GM18867 (cell line): ENCODE measurements around the gene AFF3.
"Not testable (repeated sequence)": the region's sequence is repeated elsewhere in the genome, so short reads cannot be mapped to it uniquely, and the experiment has no call there.

ENCODE experiments used
- ATAC-seq: cut with Tn5 transposase; IDR thresholded peaks from one replicate; pipeline ENCODE4 v1.9.1; 2021; ENCODE audit warnings: mild to moderate bottlenecking, moderate library complexity; ENCODE audit not compliant: unreplicated experiment

Gene AFF3

GRCh38 chr2:100142393-100142792 is at the start of gene AFF3:
TSS of gene AFF3 (minus strand) at chr2:100142590. CDS start at chr2:100104454, 38,136 bp downstream.
- peak; percentile 99 for ATAC-seq

GRCh38 chr2:100189387-100189786 is 47.0 kb upstream of the AFF3 start:
- no peak for ATAC-seq

GRCh38 chr2:100188326-100188725 is 45.9 kb upstream of the AFF3 start:
- no peak for ATAC-seq

GRCh38 chr2:100186126-100186525 is 43.7 kb upstream of the AFF3 start:
- ATAC-seq, result no peak

- ATAC-seq, result no peak
These were observed 43.1 kb upstream of the AFF3 start for GRCh38 chr2:100185516-100185915.

- ATAC-seq, result no peak
These were observed 42.7 kb upstream of the AFF3 start for GRCh38 chr2:100185105-100185504.

GRCh38 chr2:100184055-100184737 is 41.8 kb upstream of the AFF3 start:
- ATAC-seq, result no peak

GRCh38 chr2:100182494-100183361 is 40.3 kb upstream of the AFF3 start:
- ATAC-seq, result no peak

- no peak for ATAC-seq
These were observed 38.1 kb upstream of the AFF3 start for GRCh38 chr2:100180503-100180902.

- no peak for ATAC-seq
These were observed 37.4 kb upstream of the AFF3 start for GRCh38 chr2:100179806-100180205.

GRCh38 chr2:100178864-100179263 is 36.5 kb upstream of the AFF3 start:
- no peak for ATAC-seq

- peak; percentile 68 for ATAC-seq
These were observed 35.8 kb upstream of the AFF3 start for GRCh38 chr2:100178085-100178788.

GRCh38 chr2:100176925-100177324 is 34.5 kb upstream of the AFF3 start:
- no peak for ATAC-seq

- no peak for ATAC-seq
These were observed 31.6 kb upstream of the AFF3 start for GRCh38 chr2:100174026-100174431.

- no peak for ATAC-seq
These were observed 24.3 kb upstream of the AFF3 start for GRCh38 chr2:100166701-100167100.

- ATAC-seq, result no peak
These were observed 21.2 kb upstream of the AFF3 start for GRCh38 chr2:100163605-100164004.

GRCh38 chr2:100161945-100162620 is 19.7 kb upstream of the AFF3 start:
- ATAC-seq, result no peak

- no peak for ATAC-seq
These were observed 18.0 kb upstream of the AFF3 start for GRCh38 chr2:100160396-100160795.

GRCh38 chr2:100151832-100152231 is 9.4 kb upstream of the AFF3 start:
- ATAC-seq, result not testable (repeated sequence)

- ATAC-seq, result no peak
These were observed 8.9 kb upstream of the AFF3 start for GRCh38 chr2:100151310-100151709.

- ATAC-seq, result no peak
These were observed 6.5 kb upstream of the AFF3 start for GRCh38 chr2:100148883-100149282.
